HG03460 (cell line): Measurements from ENCODE around the gene CCDC197.
A peak's percentile ranks its signal among the peaks of the same experiment; 100 is the strongest.

Experiments used
- ATAC-seq: cut with Tn5 transposase; IDR thresholded peaks from one replicate; pipeline ENCODE4 v1.9.1; 2021; ENCODE audit not compliant: unreplicated experiment

Gene CCDC197

GRCh38 chr14:93960774-93961438 is 36.2 kb upstream of the CCDC197 start:
- no peak for ATAC-seq

DNA sequence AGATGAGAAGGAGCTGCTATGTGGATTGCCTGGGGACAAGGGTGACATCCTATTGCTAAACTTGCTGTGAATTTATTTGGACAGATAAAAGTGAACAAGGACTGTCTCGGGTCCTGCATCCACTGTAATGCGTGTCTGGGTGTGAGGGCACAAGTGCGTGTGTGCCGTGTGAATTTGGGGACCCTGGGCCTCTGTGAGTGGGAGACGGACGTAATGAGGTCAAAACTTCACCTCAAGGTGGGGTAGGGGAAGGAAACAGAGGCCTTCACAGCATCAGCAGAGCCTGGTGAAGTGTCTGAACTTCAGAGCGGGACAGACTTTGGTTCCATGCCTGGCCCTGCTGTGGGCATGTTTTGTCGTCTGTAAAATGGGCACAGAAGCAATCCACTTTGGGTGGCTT is 35.5 kb upstream of the CCDC197 start:
- ATAC-seq: no peak

GRCh38 chr14:93962701-93963601 is 34.1 kb upstream of the CCDC197 start:
- ATAC-seq: peak; percentile 51

- no peak for ATAC-seq
Observed at GRCh38 chr14:93963692-93964091, 33.4 kb upstream of the CCDC197 start.

- ATAC-seq: no peak
Observed at GRCh38 chr14:93964281-93964680, 32.8 kb upstream of the CCDC197 start.

- ATAC-seq: no peak
Observed at GRCh38 chr14:93964820-93965286, 32.2 kb upstream of the CCDC197 start.

- ATAC-seq: no peak
Observed at GRCh38 chr14:93965287-93965821, 31.7 kb upstream of the CCDC197 start.

- no peak for ATAC-seq
Observed at GRCh38 chr14:93965946-93966474, 31.1 kb upstream of the CCDC197 start.

DNA sequence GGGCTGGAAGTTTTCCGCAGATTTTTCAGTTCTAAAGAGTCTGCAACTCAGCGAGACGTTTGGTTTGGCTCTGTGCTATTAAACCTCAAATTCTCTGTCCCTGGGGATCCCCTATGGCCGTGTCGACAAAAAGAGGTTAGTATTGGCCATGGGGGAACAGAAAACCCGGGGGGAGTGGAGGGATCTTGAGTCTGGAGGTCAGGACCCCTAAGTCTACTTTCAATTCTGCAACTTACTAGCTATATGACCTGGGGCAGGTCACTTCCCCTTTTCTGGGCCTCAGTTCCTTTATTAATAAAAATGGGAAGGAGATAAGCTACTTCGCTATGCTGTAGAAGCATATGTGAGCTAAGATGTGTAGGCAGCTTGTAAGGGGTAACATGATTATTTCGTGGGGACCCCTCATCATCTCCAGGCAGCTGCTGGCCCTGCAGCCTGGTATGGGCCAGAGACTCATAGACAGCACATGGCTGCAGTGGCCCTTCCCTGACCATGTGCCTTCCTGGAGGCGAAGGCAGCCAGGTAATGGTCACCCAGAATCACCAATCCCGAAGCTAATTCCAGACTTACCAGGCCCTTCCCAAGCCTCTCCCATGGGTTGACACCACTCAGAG is 29.4 kb upstream of the CCDC197 start:
- peak; percentile 43 for ATAC-seq

DNA sequence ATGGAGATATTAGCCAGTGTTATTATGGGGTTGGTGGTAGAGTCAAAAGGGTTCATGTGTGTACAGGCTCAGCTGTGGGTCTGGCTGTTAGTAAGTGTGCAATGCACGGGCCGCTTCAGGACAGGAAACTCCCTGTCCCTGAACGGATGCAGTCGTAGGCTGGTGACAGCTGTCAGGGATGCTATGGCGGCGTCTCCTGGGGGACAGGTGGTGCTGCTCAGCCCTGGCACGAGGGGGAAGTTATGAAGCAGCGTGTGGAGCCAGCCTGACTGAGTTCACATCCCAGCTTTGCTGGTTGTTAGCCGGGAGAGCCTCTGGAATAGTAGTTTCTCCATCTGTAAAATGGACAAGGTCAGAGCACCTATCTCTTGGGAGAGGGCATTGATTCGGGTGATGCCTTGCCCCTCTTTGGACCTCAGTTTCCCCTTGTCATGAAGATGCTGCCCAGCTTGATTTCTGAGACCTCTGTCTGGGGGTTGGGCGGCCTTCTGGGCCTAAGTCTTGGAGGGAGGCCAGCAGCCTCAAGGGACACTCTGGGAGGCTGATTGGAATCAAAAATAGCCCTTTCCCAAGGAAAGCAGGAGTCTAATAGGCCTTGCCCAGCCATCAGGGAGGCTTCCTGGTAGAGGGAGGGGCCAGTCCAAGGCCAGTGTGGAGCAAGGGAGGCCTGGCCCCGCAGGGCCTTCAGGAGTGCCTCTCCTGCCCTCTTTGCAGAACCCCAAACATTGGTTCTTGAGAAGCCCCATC is 27.8 kb upstream of the CCDC197 start:
- ATAC-seq: peak; percentile 22

- ATAC-seq: peak; percentile 29
Observed at GRCh38 chr14:93970585-93970964, 26.5 kb upstream of the CCDC197 start.

DNA sequence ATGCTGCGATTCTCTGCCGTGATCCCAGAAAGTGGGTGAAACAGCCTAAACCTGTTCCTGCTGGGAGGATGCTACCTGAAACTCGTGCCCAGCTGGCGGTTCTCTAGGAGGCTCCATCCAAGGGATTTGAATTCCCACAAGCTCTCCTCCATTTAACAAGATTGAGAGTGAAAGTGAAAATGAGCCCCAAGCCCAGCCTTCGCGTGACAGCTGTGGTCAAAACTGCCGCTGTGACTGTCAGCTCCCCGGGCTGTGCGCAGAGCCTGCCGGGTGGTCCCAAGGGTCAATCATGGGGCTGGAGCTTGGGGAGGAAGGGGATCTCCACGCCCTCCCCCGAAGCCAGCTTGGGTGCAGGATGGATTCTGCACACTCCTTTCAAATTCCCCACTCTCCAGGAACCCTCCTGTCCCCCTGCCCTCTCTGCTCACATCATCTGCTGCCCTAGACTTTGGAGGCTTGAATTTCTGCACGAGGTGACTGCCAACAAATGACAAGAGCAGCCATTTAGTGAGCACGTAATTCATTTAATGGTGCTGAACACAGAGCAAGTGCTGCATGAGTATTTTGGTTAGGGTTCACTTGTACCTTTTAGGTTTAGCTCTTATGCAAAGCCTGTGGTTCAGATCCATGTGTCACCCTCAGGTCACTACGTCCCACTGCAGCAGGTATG is 26.0 kb upstream of the CCDC197 start:
- ATAC-seq: peak; percentile 40

DNA sequence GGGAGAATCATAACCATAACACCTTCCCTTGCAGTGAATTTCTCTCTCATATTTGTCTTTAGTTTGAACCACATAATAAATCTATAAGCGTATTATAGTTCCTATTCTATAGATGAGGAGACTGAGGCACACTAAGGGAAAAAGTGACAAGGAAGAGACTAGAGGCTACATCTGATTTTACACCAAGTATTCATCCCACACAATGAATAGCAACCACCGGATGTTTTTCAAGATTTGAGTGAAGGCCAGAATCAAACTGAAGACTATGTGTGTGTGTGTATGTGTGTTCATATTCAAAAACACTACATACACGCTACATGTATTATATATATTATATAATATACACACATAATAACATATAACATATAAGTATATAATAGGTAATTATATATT is 25.5 kb upstream of the CCDC197 start:
- ATAC-seq: no peak

DNA sequence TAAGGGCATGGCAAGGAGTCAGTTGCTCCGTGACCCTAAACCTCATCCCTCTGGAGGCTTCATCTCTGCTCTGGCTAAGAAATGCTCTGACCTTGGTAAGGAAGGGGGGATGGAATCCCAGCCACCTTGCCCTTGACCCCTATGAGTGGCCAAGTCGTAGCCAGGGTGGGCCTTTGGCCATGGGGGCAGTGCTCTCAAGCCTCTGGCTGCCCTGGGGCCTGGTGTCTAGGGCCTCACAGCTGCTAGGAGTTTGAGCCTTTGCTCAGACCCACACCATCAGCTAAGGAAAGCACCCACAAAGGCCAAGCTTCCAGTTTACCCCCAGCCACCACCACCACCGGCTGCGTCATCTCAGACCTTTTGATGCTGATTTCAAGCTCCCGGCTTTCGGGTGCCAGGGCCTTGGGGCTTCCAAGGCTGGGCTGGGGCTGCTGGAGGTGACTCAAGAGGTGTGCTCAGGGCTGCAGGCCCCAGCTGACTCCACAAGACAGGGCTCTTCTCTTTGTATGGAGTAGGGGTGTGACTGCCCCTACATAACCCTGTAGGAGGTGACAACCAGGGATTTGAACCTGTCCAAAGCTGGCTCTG is 24.4 kb upstream of the CCDC197 start:
- ATAC-seq: no peak

DNA sequence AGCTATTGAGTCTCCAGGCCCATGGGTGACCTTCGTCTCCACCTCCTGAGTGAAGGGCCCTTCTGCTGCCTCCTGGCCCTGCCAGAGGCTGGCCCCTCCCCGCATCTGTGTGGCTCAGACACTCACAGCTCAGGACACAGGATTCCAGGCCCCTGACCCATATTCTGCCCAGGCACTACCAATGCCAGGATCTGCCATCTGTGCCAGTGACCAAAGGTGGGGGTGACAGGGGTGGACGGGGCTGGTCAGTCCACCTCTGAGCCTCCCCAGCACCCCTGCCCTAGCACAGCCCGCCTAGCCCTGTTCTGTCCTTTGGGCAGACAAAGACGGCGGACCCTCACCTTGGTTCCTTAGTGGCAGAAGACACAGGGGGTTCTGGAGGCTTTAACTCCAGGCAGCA is 23.5 kb upstream of the CCDC197 start:
- no peak for ATAC-seq

GRCh38 chr14:93974299-93974698 is 22.8 kb upstream of the CCDC197 start:
- no peak for ATAC-seq

GRCh38 chr14:93974833-93975232 is 22.3 kb upstream of the CCDC197 start:
- no peak for ATAC-seq

- peak; percentile 65 for ATAC-seq
Observed at GRCh38 chr14:93975791-93976476, 21.2 kb upstream of the CCDC197 start.

- ATAC-seq: peak; percentile 14
Observed at GRCh38 chr14:93976477-93977057, 20.5 kb upstream of the CCDC197 start, which contains the start of gene ASB2. TSS of gene ASB2 (minus strand) at chr14:93976570. CDS start at chr14:93964539, 12,031 bp downstream.
